ENCODE data around the gene ANOS1. TPM values are rescaled to one million over a fixed set of nuclear protein-coding genes. Genes with fewer than 3 reads are reported as not detected.

ANOS1 gene
- polyA plus RNA-seq, 3 donors = 0.07 to 0.18 TPM; not detected in 1

DNA sequence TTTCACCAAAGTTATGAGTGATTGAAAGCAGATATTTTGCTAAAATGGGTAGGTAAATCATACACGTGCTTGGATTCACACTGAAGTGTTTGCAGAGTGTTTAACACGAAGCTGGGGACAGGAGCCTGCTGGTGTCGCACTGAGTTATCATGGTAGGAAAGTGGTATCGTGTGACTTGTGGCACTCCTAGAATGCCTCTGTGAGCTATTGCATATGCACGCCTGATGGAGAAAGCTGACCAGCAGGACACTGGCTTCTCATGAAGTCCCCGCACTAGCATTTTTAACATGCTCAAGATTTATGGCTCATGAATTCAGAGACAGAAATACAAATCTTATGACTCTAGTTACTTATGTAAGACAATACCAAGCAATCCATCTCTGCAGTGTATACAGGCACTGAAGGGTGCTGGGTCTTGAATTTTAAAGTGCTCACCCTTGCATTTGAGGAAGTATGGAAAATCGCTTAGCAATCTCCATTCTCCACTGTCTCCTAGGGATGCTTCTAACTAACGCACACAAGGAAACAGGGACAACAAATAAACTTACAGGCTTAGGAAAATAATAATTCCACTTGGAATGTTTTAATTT lies 247.5 kb downstream of the ANOS1 start:
- H3K27ac ChIP-seq (ENCODE audit: low read depth in 1 of 2, low read length in 2 of 2) = no peak overlapping the region
- Mint-ChIP-seq H3K4me3 (no peak overlapping the region), H3K27me3 (ENCODE audit: low read depth in 3 of 3) (no peaks in the 10 kb centered on the region), H3K36me3 (no peaks in the 10 kb centered on the region), H3K27ac (no peak overlapping the region), H3K4me1 (no peaks in the 10 kb centered on the region), H3K9me3 (peaks cover 0 to 2% (median 0%) of the 10 kb centered on the region in 7 donors)
- TF ChIP-seq, protein P1, sequence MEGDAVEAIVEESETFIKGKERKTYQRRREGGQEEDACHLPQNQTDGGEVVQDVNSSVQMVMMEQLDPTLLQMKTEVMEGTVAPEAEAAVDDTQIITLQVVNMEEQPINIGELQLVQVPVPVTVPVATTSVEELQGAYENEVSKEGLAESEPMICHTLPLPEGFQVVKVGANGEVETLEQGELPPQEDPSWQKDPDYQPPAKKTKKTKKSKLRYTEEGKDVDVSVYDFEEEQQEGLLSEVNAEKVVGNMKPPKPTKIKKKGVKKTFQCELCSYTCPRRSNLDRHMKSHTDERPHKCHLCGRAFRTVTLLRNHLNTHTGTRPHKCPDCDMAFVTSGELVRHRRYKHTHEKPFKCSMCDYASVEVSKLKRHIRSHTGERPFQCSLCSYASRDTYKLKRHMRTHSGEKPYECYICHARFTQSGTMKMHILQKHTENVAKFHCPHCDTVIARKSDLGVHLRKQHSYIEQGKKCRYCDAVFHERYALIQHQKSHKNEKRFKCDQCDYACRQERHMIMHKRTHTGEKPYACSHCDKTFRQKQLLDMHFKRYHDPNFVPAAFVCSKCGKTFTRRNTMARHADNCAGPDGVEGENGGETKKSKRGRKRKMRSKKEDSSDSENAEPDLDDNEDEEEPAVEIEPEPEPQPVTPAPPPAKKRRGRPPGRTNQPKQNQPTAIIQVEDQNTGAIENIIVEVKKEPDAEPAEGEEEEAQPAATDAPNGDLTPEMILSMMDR (IDR thresholded peaks at IDR 0.05) = no peak
- intact Hi-C loops (cut with micrococcal nuclease) = no loop called here
- no peak overlapping the region for H3K4me2 ChIP-seq (replicated peaks; ENCODE audit: extremely low read depth, low read length, poor library complexity, severe bottlenecking)
- no peaks in the 10 kb centered on the region for H4K20me1 ChIP-seq (ENCODE audit: insufficient read depth, low read length)
- H3K79me2 ChIP-seq (ENCODE audit: insufficient read depth, low read length) = no peaks in the 10 kb centered on the region
- DNase-seq = no peak
- no peak overlapping the region for H2AFZ ChIP-seq (ENCODE audit: insufficient read depth, low read depth, low read length, poor library complexity, severe bottlenecking)
- no peaks in the 10 kb centered on the region for H3K9me3 ChIP-seq (replicated peaks in 1 of 2; ENCODE audit: control insufficient read depth in 1 of 2, insufficient read depth in 1 of 2, low read length in 2 of 2)
- H3K4me1 ChIP-seq (ENCODE audit: control insufficient read depth in 1 of 2, insufficient read depth in 2 of 2, low read length in 2 of 2) = no peaks in the 10 kb centered on the region
- H3K4me3 ChIP-seq (replicated peaks in 1 of 3; ENCODE audit: low read depth in 2 of 3, low read length in 3 of 3) = no peak overlapping the region
- H3K27me3 ChIP-seq (ENCODE audit: control insufficient read depth in 2 of 2, insufficient read depth in 2 of 2, low read length in 2 of 2) = no peaks in the 10 kb centered on the region
- no peaks in the 10 kb centered on the region for H3K36me3 ChIP-seq (replicated peaks in 1 of 2; ENCODE audit: control insufficient read depth in 1 of 2, insufficient read depth in 2 of 2, low read length in 2 of 2)
- 69% methylated on average over 3 of the region's 8 CpGs for WGBS (ENCODE audit: insufficient coverage)
- H3K9ac ChIP-seq (ENCODE audit: insufficient read depth, low read length, poor library complexity, severe bottlenecking) = no peak overlapping the region

Other genes starting within 250 kb of the ANOS1 start
- gene FAM9A, start 69.2 kb upstream of the ANOS1 start, polyA plus RNA-seq = not detected